Astrocyte of the cerebellum (primary cell): ENCODE data around the gene RPL22L1.

ENCODE experiments used
- DNase-seq: peaks from one replicate; pipeline ENCODE4 v3.0.0-alpha.2; 2011; ENCODE audit warnings: low read depth
- H3K4me3 ChIP-seq: 2 replicates; pipeline ENCODE4 v1.5.1; 2011; ENCODE audit warnings: mild to moderate bottlenecking, low read depth, low read length, moderate library complexity
- CTCF ChIP-seq: IDR thresholded peaks from 2 replicates; pipeline ENCODE4 v1.5.1; 2012; ENCODE audit warnings: low read length, low read depth, moderate library complexity, mild to moderate bottlenecking; ENCODE audit errors: missing control alignments
- in situ Hi-C: cut with HindIII; loops from 2 replicates; pipeline ENCODE4 v1.10.0; 2017; ENCODE audit warnings: low sequenced_read_pairs

Gene RPL22L1

GRCh38 chr3:170869645-170870593 lies at the start of gene RPL22L1:
Gene RPL22L1, minus strand, starts transcription at chr3:170870195. Its CDS starts 28 bp downstream, at chr3:170870167.
- in situ Hi-C loops, result no loop called here
- peak; percentile 85 for DNase-seq
- peak within 1 kb of the TSS; percentile 72 for H3K4me3 ChIP-seq
- TF ChIP-seq CTCF, result peak; percentile 2

GRCh38 chr3:170918715-170919114 lies 48.7 kb upstream of the RPL22L1 start:
- DNase-seq, result no peak
- TF ChIP-seq CTCF, result no peak
- in situ Hi-C loops, result no loop called here
- H3K4me3 ChIP-seq, result no peak overlapping the region

- DNase-seq, result no peak
- no peak for TF ChIP-seq CTCF
- in situ Hi-C loops, result no loop called here
- no peak overlapping the region for H3K4me3 ChIP-seq
Measured at GRCh38 chr3:170914690-170915089, 44.7 kb upstream of the RPL22L1 start.

- H3K4me3 ChIP-seq, result no peak overlapping the region
- in situ Hi-C loops, result no loop called here
- no peak for DNase-seq
- TF ChIP-seq CTCF, result no peak
Measured at GRCh38 chr3:170914212-170914611, 44.2 kb upstream of the RPL22L1 start.

GRCh38 chr3:170911051-170911450 lies 41.1 kb upstream of the RPL22L1 start:
- TF ChIP-seq CTCF, result no peak
- in situ Hi-C loops, result no loop called here
- no peak overlapping the region for H3K4me3 ChIP-seq
- no peak for DNase-seq

GRCh38 chr3:170910542-170910941 lies 40.5 kb upstream of the RPL22L1 start:
- in situ Hi-C loops, result no loop called here
- no peak for DNase-seq
- no peak for TF ChIP-seq CTCF
- H3K4me3 ChIP-seq, result no peak overlapping the region
